ENCODE data around the gene TNS2.
"Not testable (repeated sequence)": the region's sequence is repeated elsewhere in the genome, so short reads cannot be mapped to it uniquely, and the experiment has no call there.

The TNS2 gene

DNA sequence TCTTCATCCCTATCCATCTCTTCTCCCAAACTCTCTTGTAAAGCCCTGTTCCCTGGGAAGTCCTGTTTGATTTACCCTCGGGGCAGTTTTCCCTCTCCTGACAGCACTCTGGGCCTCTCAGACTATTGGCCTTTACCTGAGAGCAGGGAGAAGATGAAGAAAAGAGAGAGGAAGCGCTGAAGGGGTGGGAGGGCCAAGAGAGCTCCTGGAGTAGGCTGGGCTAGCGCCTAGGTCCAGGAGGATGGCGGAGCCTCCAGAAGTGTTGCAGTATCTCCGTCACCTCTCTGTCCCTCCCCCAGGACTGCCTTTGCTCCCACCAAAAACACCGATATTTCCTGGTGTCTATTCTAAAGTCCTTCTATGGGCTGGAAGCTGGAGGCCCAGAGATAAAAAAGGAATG is 41.9 kb downstream of the TNS2 start:
- Histone ChIP-seq H3K4me1 (no peaks in the 10 kb centered on the region; the same call in 1 of the 2 replicates), H3K4me3 (no peak overlapping the region), H3K36me3 (replicated peaks) (no peaks in the 10 kb centered on the region), H3K27me3 (ENCODE audit: low read depth) (no peaks in the 10 kb centered on the region; the same call in none of the 2 replicates), H3K9me3 (no peaks in the 10 kb centered on the region)
- DNase-seq (ENCODE audit: low spot score in 2 of 2) = no peak
- in situ Hi-C loops (cut with MboI; ENCODE audit: low sequenced_read_pairs) = no loop called here

DNA sequence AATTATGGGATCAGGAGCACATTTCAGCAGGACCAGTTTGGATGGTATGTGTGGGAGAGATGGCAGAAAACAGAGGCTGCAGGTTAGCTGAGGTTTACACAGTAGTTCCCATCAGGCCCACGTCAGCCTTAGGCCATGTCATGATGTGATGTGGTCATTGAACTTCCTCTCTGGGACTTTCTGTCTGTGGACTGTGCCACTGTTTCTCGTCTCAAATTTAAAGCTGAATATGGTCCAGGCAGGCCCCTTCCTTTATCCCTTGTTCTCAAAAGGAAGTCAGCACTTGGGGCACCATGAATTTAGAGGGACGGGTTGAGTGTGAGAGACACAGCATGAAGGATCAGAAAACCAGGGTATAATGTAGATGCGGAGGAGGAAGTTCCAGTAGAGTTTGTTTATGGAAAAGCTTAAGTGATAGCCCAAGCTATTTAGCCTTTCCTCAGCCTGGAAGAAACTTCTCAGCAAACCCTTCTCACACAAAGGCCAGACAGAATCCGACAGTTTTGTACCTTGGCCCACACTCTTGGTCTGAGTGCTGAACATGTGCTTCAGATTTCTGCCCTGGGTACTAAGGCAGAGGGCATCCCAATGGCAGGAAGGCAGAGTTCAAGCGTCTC is 44.0 kb downstream of the TNS2 start:
- no peaks in the 10 kb centered on the region for H3K36me3 ChIP-seq (replicated peaks)
- in situ Hi-C loops (cut with MboI; ENCODE audit: low sequenced_read_pairs) = no loop called here

DNA sequence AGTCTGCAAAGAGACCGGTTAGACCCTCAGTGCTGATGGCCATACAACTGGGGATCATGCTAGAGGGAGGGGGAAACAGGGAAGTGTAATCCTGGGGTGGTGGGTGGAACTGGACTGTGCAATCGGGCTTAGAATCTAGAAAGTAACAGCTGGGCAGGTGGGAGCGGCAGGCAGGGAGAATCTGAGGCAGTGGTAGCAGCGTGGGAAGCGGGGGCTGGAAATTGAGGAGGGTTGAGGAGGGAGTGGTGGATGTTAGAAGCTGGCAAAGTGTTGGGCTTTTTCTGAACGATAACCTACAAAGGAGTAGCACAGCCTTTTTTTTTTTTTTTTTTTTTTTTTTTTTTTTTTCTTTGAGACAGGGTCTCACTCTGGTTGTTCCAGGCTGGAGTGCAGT is 44.5 kb downstream of the TNS2 start:
- Histone ChIP-seq H3K9me3 (no peaks in the 10 kb centered on the region), H3K4me3 (no peak overlapping the region), H3K27me3 (ENCODE audit: low read depth) (no peaks in the 10 kb centered on the region; the same call in 1 of the 2 replicates), H3K4me1 (peaks cover 6% of the 10 kb centered on the region), H3K36me3 (replicated peaks) (no peaks in the 10 kb centered on the region)
- DNase-seq (ENCODE audit: low spot score in 2 of 2) = no peak
- in situ Hi-C loops (cut with MboI; ENCODE audit: low sequenced_read_pairs) = no loop called here

More for the DNA sequence above, 44.0 kb downstream of the TNS2 start:
- H3K9me3 ChIP-seq = no peaks in the 10 kb centered on the region
- H3K4me3 ChIP-seq = no peak overlapping the region
- no peak for DNase-seq (ENCODE audit: low spot score in 2 of 2)
- no peaks in the 10 kb centered on the region; the same call in 1 of the 2 replicates for H3K27me3 ChIP-seq (ENCODE audit: low read depth)
- H3K4me1 ChIP-seq = peaks cover 6% of the 10 kb centered on the region

DNA sequence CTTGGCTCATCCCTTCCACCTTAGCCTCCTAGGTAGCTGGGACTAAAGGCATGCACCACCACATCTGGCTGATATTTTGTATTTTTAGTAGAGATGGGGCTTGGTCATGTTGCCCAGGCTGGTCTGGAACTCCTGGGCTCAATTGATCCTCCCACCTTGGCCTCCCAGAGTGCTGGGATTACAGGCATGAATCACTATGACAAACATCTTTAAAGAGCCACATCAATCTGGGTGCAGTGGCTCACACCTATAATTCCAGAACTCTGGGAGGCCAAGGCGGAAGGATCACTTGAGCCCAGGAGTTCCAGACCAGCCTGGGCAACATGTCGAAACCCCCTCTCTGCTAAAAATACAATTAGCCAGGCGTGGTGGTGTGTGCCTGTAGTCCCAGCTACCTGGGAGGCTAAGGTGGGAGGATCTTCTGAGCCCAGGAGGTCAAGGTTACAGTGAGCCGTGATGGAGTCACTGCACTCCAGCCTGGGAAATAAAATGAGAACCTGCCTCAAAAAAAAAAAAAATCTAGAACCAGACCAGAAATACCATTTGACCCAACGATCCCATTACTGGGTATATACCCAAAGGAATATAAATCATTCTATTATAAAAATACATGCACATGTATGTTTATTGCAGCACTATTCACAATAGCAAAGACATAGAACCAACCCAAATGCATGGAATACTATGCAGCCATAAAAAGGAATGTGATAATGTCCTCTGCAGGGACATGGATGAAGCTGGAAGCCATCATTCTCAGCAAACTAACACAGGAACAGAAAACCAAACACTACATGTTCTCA is 45.1 kb downstream of the TNS2 start:
- in situ Hi-C loops (cut with MboI; ENCODE audit: low sequenced_read_pairs); H3K9me3 ChIP-seq; H3K4me1 ChIP-seq; H3K4me3 ChIP-seq; DNase-seq (ENCODE audit: low spot score in 2 of 2); H3K36me3 ChIP-seq (replicated peaks); H3K27me3 ChIP-seq (ENCODE audit: low read depth): not testable (repeated sequence)

DNA sequence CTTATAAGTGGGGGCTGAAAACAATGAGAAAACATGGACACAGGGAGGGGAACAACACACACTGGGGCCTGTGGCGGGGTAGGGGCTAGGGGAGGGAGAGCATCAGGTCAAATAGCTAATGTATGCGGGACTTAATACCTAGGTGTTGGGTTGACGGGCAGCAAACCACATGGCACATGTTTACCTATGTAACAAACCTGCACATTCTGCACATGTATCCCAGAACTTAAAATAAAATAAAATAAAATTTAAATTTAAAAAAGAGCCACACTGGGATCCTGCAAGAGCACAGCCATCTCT is 45.7 kb downstream of the TNS2 start:
- H3K4me1 ChIP-seq; H3K36me3 ChIP-seq (replicated peaks); H3K4me3 ChIP-seq; DNase-seq (ENCODE audit: low spot score in 2 of 2); in situ Hi-C loops (cut with MboI; ENCODE audit: low sequenced_read_pairs); H3K9me3 ChIP-seq; H3K27me3 ChIP-seq (ENCODE audit: low read depth): not testable (repeated sequence)

DNA sequence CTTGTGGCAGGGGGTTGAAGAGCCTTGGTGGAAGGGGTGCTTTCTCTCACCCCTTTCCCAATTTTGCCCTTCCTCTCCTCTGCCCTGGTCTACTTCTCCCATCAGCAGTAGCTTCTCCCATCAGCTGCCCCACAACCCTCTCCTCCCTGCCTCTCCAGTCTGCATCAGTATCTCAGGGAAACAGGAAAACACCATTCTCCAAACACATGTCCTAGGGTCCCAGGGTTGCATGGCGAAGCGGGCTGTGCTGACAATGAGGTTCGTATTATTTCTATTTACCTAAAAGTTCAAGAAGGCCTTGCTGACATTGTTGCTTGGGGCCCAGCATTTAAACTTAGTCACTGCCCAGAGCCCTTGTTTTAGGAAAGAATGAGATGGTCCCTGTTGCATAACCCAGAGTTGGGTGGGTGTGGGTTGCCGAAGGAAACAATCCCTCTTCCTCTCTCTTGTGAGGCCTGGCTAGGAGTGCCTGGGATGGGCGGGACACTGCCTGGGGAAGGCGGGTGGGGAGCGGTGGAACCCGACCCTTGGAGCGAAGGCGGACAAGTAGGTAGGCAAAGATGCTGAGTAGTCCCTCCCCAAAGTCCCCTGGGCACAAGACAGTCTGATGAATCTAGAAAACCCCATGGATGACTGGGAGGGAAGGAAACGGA is 46.4 kb downstream of the TNS2 start:
- Histone ChIP-seq H3K4me3 (no peak overlapping the region), H3K9me3 (no peaks in the 10 kb centered on the region)
- no peak for DNase-seq (ENCODE audit: low spot score in 2 of 2)

DNA sequence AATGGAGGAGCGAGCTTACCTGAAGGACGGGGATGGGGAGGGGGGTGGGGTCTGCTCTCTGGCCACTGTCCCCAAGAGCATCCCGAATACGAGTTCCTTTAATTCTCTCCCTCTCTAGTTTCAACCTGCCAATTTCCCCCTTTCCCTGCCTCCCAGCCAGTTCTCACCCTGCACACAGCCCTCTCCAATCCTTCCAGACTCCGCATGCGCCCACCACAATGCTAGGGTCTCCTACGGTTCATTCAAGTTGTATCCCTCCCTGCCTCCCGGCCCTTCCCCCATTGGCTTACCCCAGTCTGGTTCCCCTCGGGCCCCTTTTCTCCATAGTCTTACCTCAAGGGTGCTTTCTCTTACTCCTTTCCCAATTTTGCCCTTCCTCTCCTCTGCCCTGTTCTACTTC is 46.9 kb downstream of the TNS2 start:
- peaks cover 6% of the 10 kb centered on the region for H3K4me1 ChIP-seq
- no peaks in the 10 kb centered on the region for H3K27me3 ChIP-seq (ENCODE audit: low read depth)
- no peaks in the 10 kb centered on the region for H3K36me3 ChIP-seq (replicated peaks)
- H3K9me3 ChIP-seq = no peaks in the 10 kb centered on the region
- in situ Hi-C loops (cut with MboI; ENCODE audit: low sequenced_read_pairs) = no loop called here
- peak overlapping the region; percentile 45 for H3K4me3 ChIP-seq
- no peak for DNase-seq (ENCODE audit: low spot score in 2 of 2)

More for the DNA sequence above, 46.4 kb downstream of the TNS2 start:
- in situ Hi-C loops (cut with MboI; ENCODE audit: low sequenced_read_pairs) = no loop called here
- no peaks in the 10 kb centered on the region for H3K36me3 ChIP-seq (replicated peaks)
- H3K27me3 ChIP-seq (ENCODE audit: low read depth) = no peaks in the 10 kb centered on the region
- peaks cover 6% of the 10 kb centered on the region for H3K4me1 ChIP-seq

DNA sequence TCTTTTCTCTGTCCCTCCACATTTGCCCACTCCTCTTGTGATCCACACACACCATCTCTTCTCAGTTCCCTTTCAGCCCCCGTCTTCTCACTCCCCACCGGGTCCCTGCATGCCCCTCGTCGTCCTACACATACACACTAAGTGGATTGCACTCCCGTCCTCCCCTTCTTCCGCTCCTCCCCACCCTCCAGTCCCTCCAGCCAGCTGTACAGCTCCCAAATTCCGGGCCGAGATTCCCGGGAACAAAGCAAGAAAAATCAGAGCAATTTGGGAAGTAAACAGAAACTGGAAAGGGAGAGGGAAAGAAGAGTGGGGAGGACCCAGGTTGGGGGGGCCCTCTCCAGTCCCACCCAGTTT is 47.3 kb downstream of the TNS2 start:
- no peaks in the 10 kb centered on the region for H3K27me3 ChIP-seq (ENCODE audit: low read depth)
- H3K4me1 ChIP-seq = peaks cover 6% of the 10 kb centered on the region
- no peaks in the 10 kb centered on the region for H3K9me3 ChIP-seq
- H3K4me3 ChIP-seq = peak overlapping the region; percentile 45
- DNase-seq (ENCODE audit: low spot score in 2 of 2) = peak in 1 of 2 experiments; percentile 54
- H3K36me3 ChIP-seq (replicated peaks) = no peaks in the 10 kb centered on the region
- in situ Hi-C loops (cut with MboI; ENCODE audit: low sequenced_read_pairs) = no loop called here

DNA sequence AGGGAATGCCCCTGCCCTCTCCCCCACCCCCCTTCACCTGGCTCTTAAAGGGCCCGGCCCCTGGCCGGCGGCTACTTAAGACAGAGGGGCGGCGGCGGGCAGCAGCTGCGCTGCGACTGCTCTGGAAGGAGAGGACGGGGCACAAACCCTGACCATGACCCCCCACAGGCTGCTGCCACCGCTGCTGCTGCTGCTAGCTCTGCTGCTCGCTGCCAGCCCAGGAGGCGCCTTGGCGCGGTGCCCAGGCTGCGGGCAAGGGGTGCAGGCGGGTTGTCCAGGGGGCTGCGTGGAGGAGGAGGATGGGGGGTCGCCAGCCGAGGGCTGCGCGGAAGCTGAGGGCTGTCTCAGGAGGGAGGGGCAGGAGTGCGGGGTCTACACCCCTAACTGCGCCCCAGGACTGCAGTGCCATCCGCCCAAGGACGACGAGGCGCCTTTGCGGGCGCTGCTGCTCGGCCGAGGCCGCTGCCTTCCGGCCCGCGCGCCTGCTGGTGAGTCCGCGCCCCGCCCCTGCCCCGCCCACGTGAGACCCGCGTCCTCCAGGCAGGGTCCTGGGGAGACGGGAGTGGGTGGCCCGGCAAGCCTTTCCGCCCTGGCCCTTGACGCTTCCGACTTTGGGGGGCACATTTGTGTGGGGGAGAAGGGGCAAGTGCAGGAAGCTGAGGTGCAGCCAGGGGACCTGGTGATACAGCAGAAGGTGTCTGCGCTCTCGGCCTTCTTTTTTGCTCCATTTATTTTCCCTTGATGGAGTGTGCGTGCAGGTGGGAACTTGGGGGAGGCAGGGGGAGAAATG is 47.9 kb downstream of the TNS2 start, which contains the start of gene IGFBP6:
IGFBP6 (plus strand) TSS at position 104 of the 790 bp plus-strand sequence; CDS start at position 155, 51 bp downstream.
- H3K4me3 ChIP-seq = peak within 1 kb of the TSS; percentile 45
- DNase-seq (ENCODE audit: low spot score in 2 of 2) = peak; percentile 35 to 85
- H3K9me3 ChIP-seq = no peaks in the 10 kb centered on the region
- H3K36me3 ChIP-seq (replicated peaks) = no peaks in the 10 kb centered on the region
- H3K27me3 ChIP-seq (ENCODE audit: low read depth) = no peaks in the 10 kb centered on the region
- in situ Hi-C loops (cut with MboI; ENCODE audit: low sequenced_read_pairs) = no loop called here
- peaks cover 6% of the 10 kb centered on the region for H3K4me1 ChIP-seq

DNA sequence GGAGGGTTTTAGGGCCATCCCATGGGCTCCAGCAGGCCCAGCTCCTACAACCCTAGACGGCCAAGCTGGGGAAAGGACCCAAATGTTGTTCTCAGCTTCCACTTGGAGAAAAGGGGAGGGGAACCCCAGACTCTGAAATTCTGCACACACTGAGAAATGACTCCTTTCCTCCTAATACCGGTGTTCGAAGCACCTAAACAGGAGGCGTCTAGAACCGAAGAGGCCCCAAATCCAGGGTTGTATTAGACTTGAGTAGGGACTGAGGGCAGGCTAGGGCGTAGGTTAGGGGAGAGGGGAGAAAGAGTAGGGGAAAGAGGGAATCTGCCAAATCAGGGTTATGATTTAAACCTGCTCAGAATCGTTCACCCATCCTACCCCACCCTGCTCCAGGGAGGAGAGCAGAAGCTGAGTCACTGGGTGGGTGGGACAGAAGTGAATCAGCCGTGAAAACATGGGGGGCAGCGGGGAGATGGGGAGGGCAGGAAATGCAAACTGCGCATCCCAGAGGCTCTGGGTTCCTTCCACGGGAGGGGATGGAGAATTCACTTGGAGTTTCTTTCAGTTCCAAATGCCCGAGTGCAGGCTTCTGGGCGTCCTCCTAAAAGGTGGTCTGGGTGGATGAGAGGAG is 48.6 kb downstream of the TNS2 start:
- H3K4me1 ChIP-seq = peaks cover 6% of the 10 kb centered on the region
- H3K27me3 ChIP-seq (ENCODE audit: low read depth) = no peaks in the 10 kb centered on the region
- peak overlapping the region; percentile 45 for H3K4me3 ChIP-seq
- in situ Hi-C loops (cut with MboI; ENCODE audit: low sequenced_read_pairs) = no loop called here
- H3K9me3 ChIP-seq = no peaks in the 10 kb centered on the region
- no peaks in the 10 kb centered on the region for H3K36me3 ChIP-seq (replicated peaks)
- DNase-seq (ENCODE audit: low spot score in 2 of 2) = no peak

DNA sequence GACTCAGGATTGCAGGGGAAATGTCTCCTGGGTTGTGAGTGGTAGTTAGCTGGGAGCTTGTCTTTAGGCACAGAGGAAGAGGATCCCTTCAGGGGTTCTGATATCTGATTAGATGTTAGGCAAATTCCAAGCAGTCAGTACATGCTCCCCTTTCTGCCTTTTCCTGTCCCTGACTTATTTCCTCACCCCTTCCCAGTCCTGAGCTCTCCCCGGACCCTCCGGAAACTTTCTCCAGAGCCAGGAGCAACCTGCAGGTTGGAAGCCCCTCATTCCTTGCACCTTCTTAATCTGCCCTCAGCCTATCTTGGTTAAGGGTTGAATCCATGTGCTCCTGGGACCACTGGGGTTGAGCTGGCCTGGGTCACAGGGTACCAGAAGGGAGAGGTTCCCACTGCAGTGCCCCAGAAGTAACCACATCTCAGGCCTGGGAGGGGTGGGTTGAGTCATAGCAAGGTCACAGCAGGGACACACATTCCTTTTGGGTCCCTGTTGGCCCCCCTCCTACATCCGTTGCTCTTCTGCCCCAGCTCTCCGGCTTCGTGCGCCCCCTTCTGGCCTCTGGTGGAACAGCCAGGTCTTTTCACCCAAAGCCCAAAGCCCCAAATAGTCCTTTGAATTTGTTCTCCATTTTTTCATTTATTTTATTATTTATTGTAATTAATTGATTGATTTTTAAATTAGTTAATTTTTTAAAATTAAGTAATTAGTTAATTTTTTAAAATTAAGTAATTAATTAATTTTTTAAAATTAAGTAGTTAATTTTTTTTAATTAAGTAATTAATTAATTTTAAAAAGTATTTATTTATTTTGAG is 49.4 kb downstream of the TNS2 start:
- in situ Hi-C loops (cut with MboI; ENCODE audit: low sequenced_read_pairs) = no loop called here
- Histone ChIP-seq H3K4me3 (no peak overlapping the region), H3K27me3 (ENCODE audit: low read depth) (no peaks in the 10 kb centered on the region), H3K9me3 (no peaks in the 10 kb centered on the region), H3K36me3 (replicated peaks) (no peaks in the 10 kb centered on the region), H3K4me1 (peaks cover 6% of the 10 kb centered on the region)
- DNase-seq (ENCODE audit: low spot score in 2 of 2) = peak; percentile 82 to 94

DNA sequence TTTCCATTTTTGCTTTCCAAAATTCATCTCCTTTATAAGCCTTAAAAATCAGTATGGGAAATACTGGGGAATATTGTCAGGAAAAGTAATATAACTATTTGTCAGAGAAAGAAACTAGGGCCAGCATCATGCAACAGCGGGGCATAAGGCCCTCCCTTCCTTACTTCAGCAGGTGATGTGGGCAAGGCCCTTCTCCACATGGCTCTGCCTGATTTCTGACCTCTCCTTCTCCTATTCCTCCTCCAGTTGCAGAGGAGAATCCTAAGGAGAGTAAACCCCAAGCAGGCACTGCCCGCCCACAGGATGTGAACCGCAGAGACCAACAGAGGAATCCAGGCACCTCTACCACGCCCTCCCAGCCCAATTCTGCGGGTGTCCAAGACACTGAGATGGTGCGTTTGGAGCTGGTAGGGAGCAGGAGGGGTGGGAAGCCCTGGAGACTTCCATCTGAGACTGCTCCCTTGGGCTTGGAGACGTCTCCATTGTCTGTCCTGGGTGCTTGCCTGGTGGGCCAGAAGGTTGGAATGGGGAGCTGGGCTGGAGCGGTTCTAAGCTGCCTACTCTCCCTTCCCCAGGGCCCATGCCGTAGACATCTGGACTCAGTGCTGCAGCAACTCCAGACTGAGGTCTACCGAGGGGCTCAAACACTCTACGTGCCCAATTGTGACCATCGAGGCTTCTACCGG is 50.7 kb downstream of the TNS2 start:
- H3K9me3 ChIP-seq = no peaks in the 10 kb centered on the region
- DNase-seq (ENCODE audit: low spot score in 2 of 2) = no peak
- no peaks in the 10 kb centered on the region for H3K36me3 ChIP-seq (replicated peaks)
- H3K27me3 ChIP-seq (ENCODE audit: low read depth) = no peaks in the 10 kb centered on the region
- in situ Hi-C loops (cut with MboI; ENCODE audit: low sequenced_read_pairs) = no loop called here
- peaks cover 6% of the 10 kb centered on the region for H3K4me1 ChIP-seq
- no peak overlapping the region for H3K4me3 ChIP-seq

Data from HAP-1 (cell line).